GM20431 (cell line): Measurements from ENCODE around the gene ITPRID1.

Source experiments
- in situ Hi-C: fragments of 300-500 bp; cut with MseI, MboI; formaldehyde crosslinking; loops from one replicate; pipeline ENCODE4 v1.15.0; 2020; ENCODE audit warnings: low sequenced_read_pairs; ENCODE audit not compliant: unreplicated experiment

The ITPRID1 gene

DNA sequence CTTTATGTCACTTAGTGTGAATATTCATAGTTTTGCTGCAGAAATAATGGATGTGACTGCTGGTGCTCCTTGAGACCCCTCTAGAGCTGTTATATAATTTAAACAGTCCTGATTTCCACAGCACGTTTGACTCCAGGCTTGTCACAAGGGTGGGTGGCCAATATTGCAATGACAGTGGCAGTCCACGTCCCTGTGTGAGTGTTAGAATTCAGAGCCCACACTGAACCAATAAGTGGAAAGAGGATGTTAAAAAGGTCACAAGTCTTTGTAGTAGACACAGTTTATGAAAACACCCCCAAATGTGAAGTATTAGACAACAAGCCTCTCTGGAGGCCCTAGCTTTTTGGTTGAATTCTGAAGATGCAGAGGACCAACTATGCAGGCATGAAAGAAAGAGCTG, 175.1 kb downstream of the ITPRID1 start:
- in situ Hi-C loops = no loop called here

- in situ Hi-C loops = no loop called here
Measured at GRCh38 chr7:31690935-31691334, 177.0 kb downstream of the ITPRID1 start.

GRCh38 chr7:31692451-31692850, 178.6 kb downstream of the ITPRID1 start:
- in situ Hi-C loops = no loop called here

DNA sequence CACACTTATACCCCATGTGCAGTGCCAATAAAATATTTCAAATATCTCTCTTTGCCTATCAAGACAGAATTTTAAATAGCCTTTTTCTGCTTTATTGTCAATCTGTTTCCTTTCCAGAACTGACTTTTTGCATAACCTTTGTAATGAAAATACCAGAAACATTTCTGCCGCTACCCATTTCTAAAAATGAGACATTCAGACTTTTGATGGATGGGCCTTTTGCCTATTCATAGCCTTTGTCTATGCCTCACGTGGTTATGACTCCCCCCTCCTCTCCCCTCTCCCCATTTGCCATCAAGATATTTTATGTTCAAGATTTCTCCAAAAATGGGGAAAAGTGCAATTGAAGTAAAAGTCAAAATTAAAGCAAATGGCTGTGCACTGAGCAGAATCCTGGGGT, 179.0 kb downstream of the ITPRID1 start:
- in situ Hi-C loops = no loop called here

DNA sequence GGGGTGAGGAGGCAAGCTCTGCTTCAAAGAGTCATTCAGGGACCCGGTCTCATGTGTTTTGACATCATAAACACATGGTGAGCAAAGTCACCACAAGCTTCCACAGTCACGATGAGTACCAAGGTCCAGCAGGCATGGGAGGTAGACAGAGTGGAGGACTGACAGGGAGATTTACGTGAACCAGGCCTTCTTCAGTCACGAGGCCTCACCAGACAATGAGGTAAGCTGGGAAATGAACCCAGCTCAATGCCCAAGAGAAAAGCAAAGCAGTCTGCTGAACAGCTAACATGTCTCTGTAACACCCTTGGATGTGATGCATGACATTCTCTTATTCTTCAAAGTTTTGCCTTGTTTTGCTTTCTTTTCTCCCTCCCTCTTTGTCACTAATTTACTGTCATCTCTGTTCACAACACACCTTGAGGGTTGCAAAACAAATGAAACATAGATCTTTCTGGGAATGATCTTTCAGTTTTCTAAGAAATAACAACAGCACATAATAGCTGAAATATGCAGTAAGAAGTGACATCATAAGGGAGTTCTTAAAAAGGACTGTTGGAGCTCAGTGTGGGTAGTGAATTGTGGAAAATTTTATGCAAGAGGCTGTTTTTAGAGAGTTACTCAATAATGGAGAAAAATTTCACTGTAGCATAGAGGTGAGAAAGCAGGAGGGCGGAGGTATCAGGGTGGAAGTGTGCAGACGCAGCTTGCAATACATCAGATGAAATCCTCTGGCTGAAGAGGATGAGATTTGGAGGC, 182.1 kb downstream of the ITPRID1 start:
- in situ Hi-C loops = no loop called here

DNA sequence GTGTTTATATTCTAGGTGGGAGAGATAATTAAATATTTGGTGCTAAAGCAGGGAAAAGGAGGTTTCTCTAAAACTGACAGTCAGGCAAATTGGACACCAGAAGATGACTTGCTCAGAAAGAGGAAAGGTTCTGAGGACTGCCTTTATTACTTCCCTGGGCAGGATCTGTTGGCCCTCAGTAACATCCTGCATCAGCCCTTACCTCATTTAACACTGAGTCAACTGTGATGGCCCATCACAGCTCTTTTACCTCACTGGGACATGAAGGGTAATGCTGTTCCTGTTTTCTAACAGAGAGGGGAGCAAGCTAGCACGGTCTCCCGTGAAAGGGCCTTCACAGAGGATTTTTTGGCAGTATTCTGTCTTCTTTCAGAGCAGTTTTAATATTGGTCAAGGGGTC, 185.2 kb downstream of the ITPRID1 start:
- in situ Hi-C loops = no loop called here

- in situ Hi-C loops = loop anchor here (25.0 kb wide), 1 partner anchor 565 kb away; no protein-coding TSS in a partner anchor
Measured at GRCh38 chr7:31702354-31702753, 188.5 kb downstream of the ITPRID1 start.

DNA sequence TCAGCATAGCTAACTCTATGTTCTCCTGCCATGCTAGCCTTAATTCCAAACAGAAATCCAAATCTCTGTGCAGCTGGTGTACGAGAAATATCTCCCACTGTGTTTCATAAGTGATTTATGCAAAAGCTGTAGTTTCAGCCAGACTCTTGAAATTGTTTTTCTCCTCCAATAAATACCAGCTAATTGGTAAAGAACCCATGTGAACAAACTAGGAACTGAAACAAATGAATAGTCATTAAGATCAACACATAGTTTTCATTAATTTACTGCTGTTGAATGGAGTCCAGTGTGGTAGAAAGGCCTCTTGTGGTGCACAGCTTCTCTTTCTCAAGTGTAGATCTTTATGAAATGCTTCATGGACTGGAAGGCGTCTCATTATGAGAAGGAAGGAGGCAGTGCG, 191.5 kb downstream of the ITPRID1 start:
- in situ Hi-C loops = loop anchor here (25.0 kb wide), 1 partner anchor 568 kb away; no protein-coding TSS in a partner anchor

DNA sequence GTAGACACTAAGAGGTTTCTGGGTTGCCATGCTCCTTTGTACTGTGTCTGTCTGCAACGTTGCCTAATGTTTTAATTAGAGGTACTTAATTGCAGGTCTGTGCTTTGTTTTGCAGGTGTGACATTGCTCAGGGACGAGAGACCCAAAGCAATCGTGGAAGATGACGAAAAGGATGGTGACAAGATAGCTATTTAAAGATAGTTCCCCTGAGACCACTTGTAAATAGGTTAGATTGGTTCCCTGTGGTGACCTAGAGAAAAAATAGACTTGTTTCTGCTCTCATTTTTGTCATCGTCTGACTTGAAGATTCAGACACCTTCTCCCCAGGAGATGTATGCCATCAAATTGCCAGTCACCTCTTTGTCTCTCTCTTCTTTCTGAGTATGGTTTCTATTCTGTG, 193.2 kb downstream of the ITPRID1 start:
- in situ Hi-C loops = loop anchor here (25.0 kb wide), 1 partner anchor 570 kb away; no protein-coding TSS in a partner anchor
